Neural progenitor cell (in vitro differentiated cells): ENCODE data around the gene XPNPEP1. TPM values are rescaled to one million over a fixed set of nuclear protein-coding genes. Genes with fewer than 3 reads are reported as not detected.

Experiments
- DNase-seq: peaks from one replicate; pipeline ENCODE4 v3.0.0-alpha.2; 2016; ENCODE audit warnings: low spot score
- H2AFZ ChIP-seq: fragments of 200-600 bp; sonication (generic); replicated peaks from 2 replicates; pipeline ENCODE4 v1.6.1; 2016; ENCODE audit warnings: antibody characterized with exemption
- H3F3A ChIP-seq: fragments of 200-600 bp; sonication (generic); 2 replicates; pipeline ENCODE4 v1.6.1; 2016; ENCODE audit warnings: antibody characterized with exemption, low read depth
- H3K27ac ChIP-seq: fragments of 200-600 bp; sonication (generic); 2 replicates; pipeline ENCODE4 v1.5.1; 2016; ENCODE audit warnings: mild to moderate bottlenecking
- H3K27me3 ChIP-seq: fragments of 200-600 bp; sonication (generic); 2 replicates; pipeline ENCODE4 v1.6.1; 2016; ENCODE audit warnings: mild to moderate bottlenecking, moderate library complexity
- H3K36me3 ChIP-seq: fragments of 200-600 bp; sonication (generic); 2 replicates; pipeline ENCODE4 v1.5.1; 2016
- H3K4me1 ChIP-seq: fragments of 200-600 bp; sonication (generic); 2 replicates; pipeline ENCODE4 v1.6.1; 2016; ENCODE audit warnings: mixed run types
- H3K4me2 ChIP-seq: fragments of 200-600 bp; sonication (generic); 2 replicates; pipeline ENCODE4 v1.6.1; 2016
- H3K4me3 ChIP-seq: fragments of 200-600 bp; sonication (generic); 2 replicates; pipeline ENCODE4 v1.5.1; 2016
- H3K79me2 ChIP-seq: fragments of 200-600 bp; sonication (generic); 2 replicates; pipeline ENCODE4 v1.6.1; 2016; ENCODE audit warnings: low read depth
- H3K9ac ChIP-seq: fragments of 200-600 bp; sonication (generic); 2 replicates; pipeline ENCODE4 v1.6.1; 2016
- H3K9me3 ChIP-seq: fragments of 200-600 bp; sonication (generic); 2 replicates; pipeline ENCODE4 v1.5.1; 2016; ENCODE audit warnings: low read depth
- H4K20me1 ChIP-seq: fragments of 200-600 bp; sonication (generic); 2 replicates; pipeline ENCODE4 v1.6.1; 2016; ENCODE audit warnings: low read depth
- H3K27ac Mint-ChIP-seq: 3 replicates; pipeline ENCODE4 v1.8.0; 2021; ENCODE audit warnings: mixed read lengths
- H3K27me3 Mint-ChIP-seq: 2 replicates; pipeline ENCODE4 v1.8.0; 2022; ENCODE audit warnings: low read depth, mild to moderate bottlenecking, inconsistent platforms, moderate library complexity, mixed read lengths; ENCODE audit not compliant: insufficient read depth
- H3K36me3 Mint-ChIP-seq: 3 replicates; pipeline ENCODE4 v1.8.0; 2021; ENCODE audit warnings: mixed read lengths
- H3K4me1 Mint-ChIP-seq: 3 replicates; pipeline ENCODE4 v1.8.0; 2021; ENCODE audit warnings: mixed read lengths
- H3K4me3 Mint-ChIP-seq: 3 replicates; pipeline ENCODE4 v1.8.0; 2021; ENCODE audit warnings: mild to moderate bottlenecking, moderate library complexity, mixed read lengths
- H3K9me3 Mint-ChIP-seq: 3 replicates; pipeline ENCODE4 v1.8.0; 2020; ENCODE audit warnings: mixed read lengths
- EZH2 ChIP-seq: fragments of 200-600 bp; sonication (generic); IDR thresholded peaks from 2 replicates; pipeline ENCODE4 v1.6.1; 2017; ENCODE audit warnings: antibody characterized with exemption, mild to moderate bottlenecking, moderate library complexity
- EZH2phosphoT487 ChIP-seq: fragments of 200-600 bp; sonication (generic); IDR thresholded peaks from 2 replicates; pipeline ENCODE4 v1.6.1; 2017; ENCODE audit warnings: antibody characterized with exemption
- total RNA-seq: library from RNA; depleted of rRNA; stranded (reverse); fragments of >200 nt; gene quantifications from 2 replicates; pipeline ENCODE4 v1.2.3, GENCODE V29; 2015; ENCODE audit warnings: low replicate concordance
- TF ChIP-seq, protein P1 (sequence below): fragments of 200-600 bp; sonication (generic); IDR thresholded peaks from 2 replicates; pipeline ENCODE4 v1.5.1; 2017; ENCODE audit warnings: antibody characterized with exemption, mild to moderate bottlenecking

The XPNPEP1 gene
- total RNA-seq, 1 donor from 2014 or later = 113 TPM

DNA sequence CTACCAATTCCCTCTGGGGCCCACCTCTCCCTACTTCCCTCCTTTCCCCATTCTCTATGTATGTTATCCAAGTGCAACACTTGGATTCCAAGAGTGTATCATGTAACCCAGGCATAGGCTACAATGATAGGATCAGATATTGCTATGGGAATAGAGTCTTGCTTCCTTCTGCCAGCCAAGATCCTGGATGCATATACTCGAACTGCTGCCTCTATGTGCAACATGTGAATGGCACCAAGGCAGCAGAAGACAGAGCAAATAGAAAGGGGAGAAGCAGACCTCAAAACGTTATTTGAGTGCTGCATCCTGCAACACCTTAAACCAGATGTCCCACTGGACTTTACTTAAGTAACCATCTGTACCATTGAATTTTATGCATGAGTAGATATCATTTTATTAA lies 3.5 kb upstream of the XPNPEP1 start:
- H3K4me1 Mint-ChIP-seq = peaks cover 24% of the 10 kb centered on the region
- H3K4me3 Mint-ChIP-seq = no peak overlapping the region
- TF ChIP-seq, protein P1, sequence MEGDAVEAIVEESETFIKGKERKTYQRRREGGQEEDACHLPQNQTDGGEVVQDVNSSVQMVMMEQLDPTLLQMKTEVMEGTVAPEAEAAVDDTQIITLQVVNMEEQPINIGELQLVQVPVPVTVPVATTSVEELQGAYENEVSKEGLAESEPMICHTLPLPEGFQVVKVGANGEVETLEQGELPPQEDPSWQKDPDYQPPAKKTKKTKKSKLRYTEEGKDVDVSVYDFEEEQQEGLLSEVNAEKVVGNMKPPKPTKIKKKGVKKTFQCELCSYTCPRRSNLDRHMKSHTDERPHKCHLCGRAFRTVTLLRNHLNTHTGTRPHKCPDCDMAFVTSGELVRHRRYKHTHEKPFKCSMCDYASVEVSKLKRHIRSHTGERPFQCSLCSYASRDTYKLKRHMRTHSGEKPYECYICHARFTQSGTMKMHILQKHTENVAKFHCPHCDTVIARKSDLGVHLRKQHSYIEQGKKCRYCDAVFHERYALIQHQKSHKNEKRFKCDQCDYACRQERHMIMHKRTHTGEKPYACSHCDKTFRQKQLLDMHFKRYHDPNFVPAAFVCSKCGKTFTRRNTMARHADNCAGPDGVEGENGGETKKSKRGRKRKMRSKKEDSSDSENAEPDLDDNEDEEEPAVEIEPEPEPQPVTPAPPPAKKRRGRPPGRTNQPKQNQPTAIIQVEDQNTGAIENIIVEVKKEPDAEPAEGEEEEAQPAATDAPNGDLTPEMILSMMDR = no peak
- TF ChIP-seq EZH2 (no peak), EZH2phosphoT487 (no peak)

DNA sequence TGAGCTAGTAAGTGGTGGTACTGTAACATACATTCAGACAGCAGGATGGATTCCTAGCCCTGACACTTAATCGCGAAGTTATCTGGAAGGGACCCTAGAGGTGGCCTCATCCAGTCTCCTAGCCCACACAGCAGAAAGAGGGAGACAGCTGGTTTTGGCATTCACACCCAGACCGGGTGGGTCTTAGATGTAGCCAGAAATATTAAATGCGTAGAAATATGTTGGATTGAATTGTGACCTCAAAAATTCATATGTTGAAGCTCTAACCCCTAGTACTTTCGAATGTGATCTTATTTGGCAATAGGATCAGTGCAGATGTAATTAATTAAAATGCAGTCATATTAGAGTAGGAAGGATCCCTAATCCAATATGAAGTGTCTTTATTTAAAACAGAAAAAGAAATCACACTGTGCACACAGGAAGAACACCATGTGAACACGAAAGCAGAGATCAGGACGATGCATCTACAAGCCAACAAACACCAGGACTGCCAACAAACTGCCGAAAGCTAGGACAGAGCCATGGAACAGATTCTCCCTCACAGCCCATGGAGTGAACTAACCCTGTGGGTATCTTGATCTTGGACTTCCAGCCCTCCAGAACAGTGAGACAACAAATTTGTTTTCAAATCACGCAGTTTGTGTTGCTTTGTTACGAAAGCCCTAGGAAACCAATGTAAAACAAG lies 2.9 kb upstream of the XPNPEP1 start:
- H3K9me3 Mint-ChIP-seq = no peaks in the 10 kb centered on the region
- peaks cover 15% of the 10 kb centered on the region for H3K4me1 ChIP-seq
- H3K4me3 ChIP-seq = no peak overlapping the region
- no peak overlapping the region for H2AFZ ChIP-seq
- H3K36me3 ChIP-seq = no peaks in the 10 kb centered on the region
- no peak for DNase-seq
- H3K27me3 ChIP-seq = peaks cover 15% of the 10 kb centered on the region
- peaks cover 28% of the 10 kb centered on the region for H3K4me1 Mint-ChIP-seq
- H3K27me3 Mint-ChIP-seq = peaks cover 2% of the 10 kb centered on the region
- peaks cover 14% of the 10 kb centered on the region for H3K79me2 ChIP-seq
- no peaks in the 10 kb centered on the region for H3K9me3 ChIP-seq
- H3K9ac ChIP-seq = no peak overlapping the region
- TF ChIP-seq, protein P1 = no peak
- TF ChIP-seq EZH2phosphoT487 (no peak), EZH2 (no peak)
- H3K27ac Mint-ChIP-seq = no peak overlapping the region
- H3K4me3 Mint-ChIP-seq = no peak overlapping the region
- peaks cover 3% of the 10 kb centered on the region for H3F3A ChIP-seq
- no peak overlapping the region for H3K4me2 ChIP-seq
- H3K36me3 Mint-ChIP-seq = peaks cover 5% of the 10 kb centered on the region
- no peaks in the 10 kb centered on the region for H4K20me1 ChIP-seq
- H3K27ac ChIP-seq = no peak overlapping the region

More for the DNA sequence above, 3.5 kb upstream of the XPNPEP1 start:
- Histone ChIP-seq H3K9me3 (no peaks in the 10 kb centered on the region), H3K4me2 (no peak overlapping the region), H3F3A (peaks cover 3% of the 10 kb centered on the region), H4K20me1 (no peaks in the 10 kb centered on the region), H3K79me2 (peaks cover 9% of the 10 kb centered on the region), H3K27me3 (peaks cover 15% of the 10 kb centered on the region), H3K4me3 (no peak overlapping the region), H3K4me1 (peaks cover 15% of the 10 kb centered on the region), H3K36me3 (no peaks in the 10 kb centered on the region), H3K9ac (no peak overlapping the region), H3K27ac (no peak overlapping the region), H2AFZ (no peak overlapping the region)
- H3K27me3 Mint-ChIP-seq = peaks cover 2% of the 10 kb centered on the region
- no peak for DNase-seq
- H3K27ac Mint-ChIP-seq = no peak overlapping the region
- no peaks in the 10 kb centered on the region for H3K36me3 Mint-ChIP-seq
- no peaks in the 10 kb centered on the region for H3K9me3 Mint-ChIP-seq

DNA sequence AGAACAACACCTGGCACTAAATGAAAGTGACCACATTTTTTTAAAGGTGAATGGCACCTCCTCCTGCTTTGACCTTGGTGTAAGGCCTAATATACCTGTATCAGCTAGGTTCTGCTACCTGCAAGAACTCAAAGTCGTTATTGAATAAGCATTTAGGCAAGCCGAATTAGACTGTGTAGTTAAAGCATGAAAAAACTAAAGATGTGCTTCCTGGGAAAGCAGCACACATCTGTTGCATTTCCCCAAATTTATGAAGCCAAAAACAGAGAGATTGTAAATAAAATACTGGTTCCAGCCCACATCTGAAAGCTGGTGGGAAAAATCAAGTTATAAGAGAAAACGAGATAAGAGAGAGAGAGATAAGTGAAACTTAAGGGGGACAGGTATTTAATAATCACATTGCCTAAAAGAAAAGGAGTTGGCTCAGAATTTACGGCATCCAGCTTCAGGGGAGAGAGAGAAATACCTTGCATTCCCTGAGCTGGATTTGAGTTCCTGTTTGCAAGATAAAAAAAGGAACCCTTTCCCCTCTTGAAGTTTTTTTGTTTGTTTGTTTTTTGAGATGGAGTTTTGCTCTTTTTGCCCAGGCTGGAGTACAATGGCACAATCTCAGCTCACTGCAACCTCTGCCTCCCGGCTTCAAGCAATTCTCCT lies 1.8 kb upstream of the XPNPEP1 start:
- no peak overlapping the region for H3K9ac ChIP-seq
- TF ChIP-seq EZH2 (no peak), EZH2phosphoT487 (no peak)
- TF ChIP-seq, protein P1 = no peak
- peaks cover 3% of the 10 kb centered on the region for H3K27me3 Mint-ChIP-seq
- peaks cover 15% of the 10 kb centered on the region for H3K4me1 ChIP-seq
- peaks cover 15% of the 10 kb centered on the region for H3K27me3 ChIP-seq
- H3K4me1 Mint-ChIP-seq = peaks cover 28% of the 10 kb centered on the region
- H3K4me2 ChIP-seq = no peak overlapping the region
- H3K27ac ChIP-seq = no peak overlapping the region
- H3K4me3 ChIP-seq = no peak overlapping the region
- H2AFZ ChIP-seq = no peak overlapping the region
- H3K36me3 Mint-ChIP-seq = peaks cover 8% of the 10 kb centered on the region
- H3K9me3 ChIP-seq = no peaks in the 10 kb centered on the region
- no peaks in the 10 kb centered on the region for H3K36me3 ChIP-seq
- H3K79me2 ChIP-seq = peaks cover 20% of the 10 kb centered on the region
- H3F3A ChIP-seq = peaks cover 3% of the 10 kb centered on the region
- DNase-seq = no peak
- no peaks in the 10 kb centered on the region for H4K20me1 ChIP-seq
- no peak overlapping the region for H3K4me3 Mint-ChIP-seq
- H3K9me3 Mint-ChIP-seq = no peaks in the 10 kb centered on the region
- no peak overlapping the region for H3K27ac Mint-ChIP-seq
